Measurements from ENCODE around the gene ST6GALNAC6.

DNA sequence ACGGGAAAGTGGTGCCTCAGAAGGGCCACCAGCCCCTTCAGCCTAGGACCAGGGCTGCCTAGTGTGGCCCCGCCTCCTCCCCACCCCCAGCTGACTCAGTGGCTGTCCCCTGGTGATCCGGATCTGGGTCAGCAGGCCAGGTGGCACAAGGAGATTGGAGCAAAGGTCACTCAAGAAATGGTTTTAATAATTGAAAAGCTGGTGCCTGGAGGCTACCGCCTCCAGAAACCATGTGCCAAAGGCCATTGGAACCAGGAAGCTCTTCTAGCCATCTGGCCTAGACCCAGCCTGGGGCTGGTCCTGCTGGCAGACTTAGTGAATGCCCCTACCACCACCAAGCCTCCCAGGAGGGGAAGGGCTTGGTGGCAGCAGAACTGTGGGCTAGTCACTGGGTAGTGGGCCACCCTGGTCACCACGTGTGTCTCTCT is 15.9 kb upstream of the ST6GALNAC6 start:
- TF ChIP-seq ZNF384 (IDR thresholded peaks at IDR 0.05) (no peak), ELF4 (IDR thresholded peaks at IDR 0.05) (no peak), SUZ12 (IDR thresholded peaks at IDR 0.05) (no peak), FOXK2 (IDR thresholded peaks at IDR 0.05) (no peak), FOXM1 (IDR thresholded peaks at IDR 0.05; ENCODE audit: borderline replicate concordance) (no peak), HDGF (IDR thresholded peaks at IDR 0.05; ENCODE audit: borderline replicate concordance) (no peak), SP1 (IDR thresholded peaks at IDR 0.05) (no peak), NFRKB (IDR thresholded peaks at IDR 0.05) (no peak), LEF1 (IDR thresholded peaks at IDR 0.05; ENCODE audit: borderline replicate concordance) (no peak), ARNT (IDR thresholded peaks at IDR 0.05) (no peak), BHLHE40 (IDR thresholded peaks at IDR 0.05; ENCODE audit: borderline replicate concordance) (no peak)
- TF ChIP-seq, protein P1, sequence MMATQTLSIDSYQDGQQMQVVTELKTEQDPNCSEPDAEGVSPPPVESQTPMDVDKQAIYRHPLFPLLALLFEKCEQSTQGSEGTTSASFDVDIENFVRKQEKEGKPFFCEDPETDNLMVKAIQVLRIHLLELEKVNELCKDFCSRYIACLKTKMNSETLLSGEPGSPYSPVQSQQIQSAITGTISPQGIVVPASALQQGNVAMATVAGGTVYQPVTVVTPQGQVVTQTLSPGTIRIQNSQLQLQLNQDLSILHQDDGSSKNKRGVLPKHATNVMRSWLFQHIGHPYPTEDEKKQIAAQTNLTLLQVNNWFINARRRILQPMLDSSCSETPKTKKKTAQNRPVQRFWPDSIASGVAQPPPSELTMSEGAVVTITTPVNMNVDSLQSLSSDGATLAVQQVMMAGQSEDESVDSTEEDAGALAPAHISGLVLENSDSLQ (IDR thresholded peaks at IDR 0.05) = no peak
